ENCODE measurements around the gene GPR37L1. TPM values are rescaled to one million over a fixed set of nuclear protein-coding genes. Genes with fewer than 3 reads are reported as not detected.

The GPR37L1 gene
- total and polyA plus RNA-seq, 4 donors: under 0.01 to 0.04 (median 0.02) TPM; not detected in 1

GRCh38 chr1:202127061-202127460 is 4.3 kb downstream of the GPR37L1 start:
- Histone ChIP-seq H3K27me3 (ENCODE audit: control insufficient read depth in 4 of 4, insufficient read depth in 4 of 4, low read length in 3 of 4) (peaks cover 0 to 2% (median 0%) of the 10 kb centered on the region in 4 donors), H3K36me3 (ENCODE audit: control insufficient read depth in 4 of 4, insufficient read depth in 3 of 4, low read depth in 1 of 4, low read length in 3 of 4) (no peaks in the 10 kb centered on the region), H3K4me1 (ENCODE audit: control insufficient read depth in 4 of 4, insufficient read depth in 4 of 4, low read length in 3 of 4) (peaks cover 0 to 1% (median 0%) of the 10 kb centered on the region in 4 donors), H3K4me3 (ENCODE audit: low read depth in 1 of 3, low read length in 3 of 3) (no peak overlapping the region), H3K27ac (ENCODE audit: low read depth in 1 of 2, low read length in 2 of 2) (no peak overlapping the region), H3K9me3 (ENCODE audit: control insufficient read depth in 4 of 4, low read length in 3 of 4) (no peaks in the 10 kb centered on the region), H3K9ac (ENCODE audit: low read depth in 1 of 2, low read length in 2 of 2) (no peak overlapping the region)
- no peak for DNase-seq (ENCODE audit: low spot score)
- WGBS: 92% methylated on average over 6 of the region's 6 CpGs
- TF ChIP-seq TAF1 (conservative IDR thresholded peaks at IDR 0.05): no peak
- no peak for TF ChIP-seq MAX (IDR thresholded peaks at IDR 0.05)
- TF ChIP-seq JUND (IDR thresholded peaks at IDR 0.05): no peak
- no peak for TF ChIP-seq EGR1 (IDR thresholded peaks at IDR 0.05; ENCODE audit: low read depth in 2 of 2)
- no peak for TF ChIP-seq SP1 (IDR thresholded peaks at IDR 0.05)
- TF ChIP-seq ATF3 (IDR thresholded peaks at IDR 0.05): no peak
- TF ChIP-seq HNF4A (conservative IDR thresholded peaks at IDR 0.05): no peak
- no peak for TF ChIP-seq ZBTB33 (IDR thresholded peaks at IDR 0.05)
- TF ChIP-seq GABPA (IDR thresholded peaks at IDR 0.05 in 1 of 2, conservative IDR thresholded peaks at IDR 0.05 in 1 of 2): no peak
- TF ChIP-seq CTCF (IDR thresholded peaks at IDR 0.05; ENCODE audit: low read depth, low read length, missing input control): no peak
- no peak for TF ChIP-seq NR2F2 (IDR thresholded peaks at IDR 0.05)
- no peak for TF ChIP-seq YY1 (IDR thresholded peaks at IDR 0.05)
- TF ChIP-seq FOXA2 (IDR thresholded peaks at IDR 0.05): no peak
- TF ChIP-seq REST (IDR thresholded peaks at IDR 0.05): no peak
